K562 (cell line): Measurements from ENCODE around the gene VPS37B. TPM values are rescaled to one million over a fixed set of nuclear protein-coding genes. Genes with fewer than 3 reads are reported as not detected.

Source experiments
- ATAC-seq: fragments of 200-7000 bp; cut with Tn5 transposase; 3 replicates; pipeline ENCODE4 v1.9.1; 2020; ENCODE audit warnings: moderate library complexity
- BruUV-seq: library from RNA; stranded (reverse); fragments of 400-500 nt; replicated peaks from 2 replicates; lab custom pipeline; 2021; lab: Mats Ljungman, UMichigan
- CTCF ChIA-PET: fragments of 300-600 bp; formaldehyde crosslinking; extraction: SDS; loops from one replicate; lab custom pipeline; 2021; ENCODE audit warnings: low intra/inter-chr PET ratio; lab: Yijun Ruan, JAX
- POLR2A ChIA-PET: fragments of 300-600, 350-650 bp; sonication (Branson Sonifier 250); formaldehyde crosslinking; extraction: SDS; loops from one replicate; lab custom pipeline; 2021; ENCODE audit warnings: antibody characterized with exemption, inconsistent platforms; lab: Yijun Ruan, JAX
- DNase-seq, 4 experiments: peaks; one replicate each; pipeline versions ENCODE4 v3.0.0 to v3.0.0-alpha.2; 2011 to 2018; ENCODE audit warnings: low spot score in 3 of 4, mixed read lengths in 3 of 4; ENCODE audit errors: extremely low read depth in 1 of 4
- FAIRE-seq: peaks from 2 replicates; lab custom pipeline; 2011; peaks lifted over from hg19 to GRCh38; lab: Jason Lieb, UNC
- H2AFZ ChIP-seq: 2 replicates; pipeline ENCODE4 v1.6.0; 2011; ENCODE audit warnings: low read depth, low read length, control low read depth, inconsistent platforms
- H3K27ac ChIP-seq: fragments of 200-600 bp; 3 replicates; pipeline ENCODE4 v1.8.0; 2011; ENCODE audit warnings: low read depth, mild to moderate bottlenecking, control low read depth, inconsistent platforms, low read length, moderate library complexity, mixed read lengths; ENCODE audit errors: extremely low read depth
- H3K27me3 ChIP-seq, 2 experiments: fragments of 300-600 bp in 1 of 2; 2 replicates in 1 of 2; 3 replicates in 1 of 2; pipeline versions ENCODE4 v1.6.0 to v1.8.0; 2011; ENCODE audit warnings: inconsistent platforms in 2 of 2, low read length in 2 of 2, mild to moderate bottlenecking in 1 of 2, mixed read lengths in 1 of 2, moderate library complexity in 1 of 2; ENCODE audit not compliant: control insufficient read depth in 2 of 2, insufficient read depth in 2 of 2
- H3K36me3 ChIP-seq: fragments of 300-600 bp; 3 replicates; pipeline ENCODE4 v1.8.0; 2011; ENCODE audit warnings: mild to moderate bottlenecking, low read length, inconsistent platforms; ENCODE audit not compliant: control insufficient read depth, insufficient read depth
- H3K4me1 ChIP-seq, 2 experiments: fragments of 200-600 bp in 1 of 2; replicated peaks in 1 of 2; 2 replicates in 1 of 2; 3 replicates in 1 of 2; pipeline versions ENCODE4 v1.5.1 to v1.8.0; 2011; ENCODE audit warnings: inconsistent platforms in 2 of 2, low read length in 2 of 2, mild to moderate bottlenecking in 1 of 2, mixed read lengths in 1 of 2, moderate library complexity in 1 of 2; ENCODE audit not compliant: control insufficient read depth in 2 of 2, insufficient read depth in 2 of 2
- H3K4me2 ChIP-seq: 2 replicates; pipeline ENCODE4 v1.6.1; 2011; ENCODE audit warnings: low read length, control low read depth, inconsistent platforms, mixed read lengths; ENCODE audit not compliant: insufficient read depth
- H3K4me3 ChIP-seq: fragments of 200-600 bp; sonication (generic), shearing (Covaris generic); 2 replicates; pipeline ENCODE4 v1.5.1; 2016; ENCODE audit warnings: control low read depth, inconsistent platforms
- H3K79me2 ChIP-seq: fragments of 200-600 bp; 3 replicates; pipeline ENCODE4 v1.8.0; 2011; ENCODE audit warnings: low read length, inconsistent platforms; ENCODE audit not compliant: control insufficient read depth, insufficient read depth
- H3K9ac ChIP-seq, 2 experiments: 2 replicates each; pipeline versions ENCODE4 v1.6.0 to v1.6.1; 2011; ENCODE audit warnings: low read depth in 2 of 2, low read length in 2 of 2, control low read depth in 1 of 2, inconsistent platforms in 1 of 2, mild to moderate bottlenecking in 1 of 2, mixed read lengths in 1 of 2; ENCODE audit not compliant: insufficient read depth in 1 of 2
- H3K9me1 ChIP-seq: one replicate; pipeline ENCODE4 v1.6.0; 2011; ENCODE audit warnings: inconsistent platforms, mild to moderate bottlenecking, low read length, moderate library complexity; ENCODE audit not compliant: control insufficient read depth, insufficient read depth
- H3K9me3 ChIP-seq: replicated peaks from 2 replicates; pipeline ENCODE4 v1.5.1; 2011; ENCODE audit warnings: low read depth, low read length, inconsistent platforms; ENCODE audit not compliant: control insufficient read depth, insufficient read depth
- H4K20me1 ChIP-seq: replicated peaks from 2 replicates; pipeline ENCODE4 v1.6.1; 2011; ENCODE audit warnings: low read length, inconsistent platforms, mixed read lengths; ENCODE audit not compliant: control insufficient read depth, insufficient read depth
- ATF7 ChIP-seq: fragments of 450-650 bp; IDR thresholded peaks from 2 replicates; pipeline ENCODE4 v1.7.1; 2014; ENCODE audit warnings: mild to moderate bottlenecking, moderate library complexity
- DACH1 ChIP-seq: fragments of 450-650 bp; IDR thresholded peaks from 2 replicates; pipeline ENCODE4 v1.6.1; 2018; ENCODE audit not compliant: partially characterized antibody
- ETS2 ChIP-seq: IDR thresholded peaks from 2 replicates; pipeline ENCODE4 v1.6.1; 2016; ENCODE audit warnings: borderline replicate concordance, missing genetic modification characterization, mild to moderate bottlenecking, moderate library complexity, missing compliant biosample characterization; ENCODE audit not compliant: poor library complexity, severe bottlenecking
- MED1 ChIP-seq: sonication (generic); formaldehyde crosslinking; IDR thresholded peaks from 2 replicates; pipeline ENCODE4 v1.8.1; 2023; ENCODE audit warnings: missing genetic modification reagents, borderline replicate concordance
- NCOA4 ChIP-seq: fragments of 450-650 bp; IDR thresholded peaks from 2 replicates; pipeline ENCODE4 v1.6.1; 2018; ENCODE audit warnings: mild to moderate bottlenecking; ENCODE audit not compliant: partially characterized antibody
- SIRT6 ChIP-seq: IDR thresholded peaks from one replicate; pipeline ENCODE4 v1.6.1; 2012; ENCODE audit warnings: low read depth, mild to moderate bottlenecking, control low read depth, inconsistent platforms, low read length, moderate library complexity
- ZC3H8 ChIP-seq: fragments of 450-650 bp; IDR thresholded peaks from 2 replicates; pipeline ENCODE4 v1.6.1; 2017
- ZNF445 ChIP-seq: fragments of 250-450 bp; sonication (Bioruptor Pico); IDR thresholded peaks from 2 replicates; pipeline ENCODE4 v1.4.0; 2020; ENCODE audit warnings: low read depth, mild to moderate bottlenecking, moderate library complexity
- WGBS: fragments of 100-300 bp; shearing (Covaris generic); methylation state at CpG from one replicate; pipeline ENCODE4 v1.1.6; 2016; ENCODE audit warnings: low coverage, mixed read lengths; ENCODE audit not compliant: insufficient coverage; ENCODE audit errors: missing lambda C conversion rate; 5-methylcytosine and 5-hydroxymethylcytosine counted together
- in situ Hi-C: fragments of 300-500 bp; cut with MboI; formaldehyde crosslinking; loops from 4 replicates; pipeline ENCODE4 v1.15.0; 2018; ENCODE audit warnings: inconsistent platforms, mixed read lengths
- intact Hi-C: fragments of 100-400 bp; cut with micrococcal nuclease; formaldehyde crosslinking; loops from 2 replicates; pipeline ENCODE4 v1.14.2; 2022
- polyA plus RNA-seq, 8 experiments: library from polyadenylated mRNA; depleted of rRNA in 4 of 8; stranded (reverse) in 5 of 8; unstranded in 3 of 8; fragments of >200 nt; fragmentation: Nextera tagmentation in 2 of 8; fragmentation: Illumina TruSeq in 1 of 8; extraction: Ambion mirVana in 2 of 8; extraction: Trizol in 1 of 8; gene quantifications; 2 replicates each; pipeline versions ENCODE4 v1.2.1 to v1.2.3, GENCODE V29; 2011 to 2014; ENCODE audit warnings: inconsistent platforms in 1 of 8, missing spikeins in 1 of 8
- total RNA-seq, 7 experiments: library from RNA; depleted of rRNA in 6 of 7; stranded (reverse); fragments of >200 nt in 6 of 7; fragmentation: Illumina TruSeq in 2 of 7; extraction: Trizol in 2 of 7; gene quantifications; 2 replicates each; pipeline versions ENCODE4 v1.2.1 to v1.2.3, GENCODE V29; 2011 to 2021; ENCODE audit warnings: low replicate concordance in 1 of 7

The VPS37B gene
- total and polyA plus RNA-seq, 9 of the 15 experiments (the other 6 are each of a cell fraction or from before 2014, with no cell fraction given): 0.28 to 37.4 (median 17.9) TPM

GRCh38 chr12:122845865-122846621 is 49.9 kb downstream of the VPS37B start (continued):
- TF ChIP-seq ATF7 (no peak), ZC3H8 (no peak), DACH1 (no peak), ETS2 (tag) (no peak), MED1 (CRISPR knock-in tag) (no peak)

GRCh38 chr12:122845041-122845864 is 50.7 kb downstream of the VPS37B start:
- 79% methylated on average over 22 of the region's 30 CpGs for WGBS
- POLR2A ChIA-PET: interaction anchor here (0.6 kb wide), 1 partner anchor 60 kb away, joined by 3 read pairs; no protein-coding TSS in a partner anchor
- Histone ChIP-seq H3K4me1 (peaks cover 0 to 60% of the 10 kb centered on the region in 2 experiments; a peak in 2 of 5 replicates), H2AFZ (no peak overlapping the region), H3K27me3 (no peaks in the 10 kb centered on the region), H3K36me3 (no peaks in the 10 kb centered on the region), H4K20me1 (peaks cover 31% of the 10 kb centered on the region), H3K4me2 (no peak overlapping the region), H3K9ac (peak overlapping the region in 1 of 2 experiments; percentile 68; a peak in 1 of 4 replicates), H3K79me2 (no peaks in the 10 kb centered on the region), H3K27ac (no peak overlapping the region), H3K4me3 (no peak overlapping the region), H3K9me3 (no peaks in the 10 kb centered on the region), H3K9me1 (no peaks in the 10 kb centered on the region)
- intact Hi-C loops (loop anchor here (10.0 kb wide), 1 partner anchor 50 kb away; no protein-coding TSS in a partner anchor), in situ Hi-C loops (no loop called here)
- BruUV-seq: no TSS peak
- FAIRE-seq (no peak), ATAC-seq (no peak), DNase-seq (no peak)
- CTCF ChIA-PET: no interaction called here
- no peak for TF ChIP-seq SIRT6
- no peak for TF ChIP-seq ZNF445 (CRISPR knock-in tag)
- TF ChIP-seq NCOA4: no peak
